ENCODE measurements around the gene CCDC74A.
"Not testable (repeated sequence)": the region's sequence is repeated elsewhere in the genome, so short reads cannot be mapped to it uniquely, and the experiment has no call there.

The CCDC74A gene

DNA sequence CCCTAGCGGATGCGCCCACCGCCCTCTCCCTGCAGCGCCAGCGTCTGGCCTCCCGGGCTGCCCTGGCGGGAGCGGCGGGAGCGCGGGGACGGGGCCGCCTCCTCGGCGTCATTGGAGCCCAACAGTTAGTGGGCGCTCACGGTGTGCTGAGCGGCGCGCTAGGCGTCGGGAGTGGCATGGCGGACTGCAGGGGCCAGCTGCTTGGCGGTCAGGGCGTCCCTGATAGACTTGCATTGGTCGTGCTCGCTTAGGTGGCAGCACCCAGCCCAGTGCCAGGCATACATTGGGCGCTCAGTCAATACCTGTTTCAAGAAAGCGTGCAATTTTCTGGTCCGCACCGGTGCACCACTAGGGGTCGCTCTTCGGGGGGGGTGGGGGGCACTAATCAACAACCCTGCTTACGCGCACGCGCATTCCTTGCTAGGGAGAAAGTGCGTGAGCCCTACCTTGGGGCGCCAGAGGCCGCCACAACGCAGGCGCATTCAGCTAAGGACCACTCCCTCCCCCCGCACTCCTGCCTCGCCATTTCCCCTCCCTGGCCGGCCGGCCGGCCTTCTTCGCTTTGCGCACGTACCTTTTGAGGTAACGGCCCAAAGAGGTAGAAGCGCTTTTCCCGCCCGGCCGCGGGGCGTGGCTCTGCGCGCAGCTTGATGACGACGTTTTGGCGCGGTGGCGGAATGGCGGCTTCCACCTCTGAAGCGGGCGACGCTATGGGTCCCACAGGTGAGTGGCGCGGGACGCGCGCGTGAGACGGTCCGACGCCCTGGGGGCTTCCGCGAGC, 35.1 kb upstream of the CCDC74A start:
- TF ChIP-seq POLR2A (IDR thresholded peaks at IDR 0.05; ENCODE audit: low read depth, low read length) (peak; percentile 57), TAF1 (IDR thresholded peaks at IDR 0.05; ENCODE audit: borderline replicate concordance, low read depth, low read length) (peak; percentile 70), POLR2AphosphoS5 (IDR thresholded peaks at IDR 0.05; ENCODE audit: low read depth, low read length) (no peak)
- peak; percentile 94 for DNase-seq (ENCODE audit: insufficient read length)
- peak; percentile 97 for FAIRE-seq

DNA sequence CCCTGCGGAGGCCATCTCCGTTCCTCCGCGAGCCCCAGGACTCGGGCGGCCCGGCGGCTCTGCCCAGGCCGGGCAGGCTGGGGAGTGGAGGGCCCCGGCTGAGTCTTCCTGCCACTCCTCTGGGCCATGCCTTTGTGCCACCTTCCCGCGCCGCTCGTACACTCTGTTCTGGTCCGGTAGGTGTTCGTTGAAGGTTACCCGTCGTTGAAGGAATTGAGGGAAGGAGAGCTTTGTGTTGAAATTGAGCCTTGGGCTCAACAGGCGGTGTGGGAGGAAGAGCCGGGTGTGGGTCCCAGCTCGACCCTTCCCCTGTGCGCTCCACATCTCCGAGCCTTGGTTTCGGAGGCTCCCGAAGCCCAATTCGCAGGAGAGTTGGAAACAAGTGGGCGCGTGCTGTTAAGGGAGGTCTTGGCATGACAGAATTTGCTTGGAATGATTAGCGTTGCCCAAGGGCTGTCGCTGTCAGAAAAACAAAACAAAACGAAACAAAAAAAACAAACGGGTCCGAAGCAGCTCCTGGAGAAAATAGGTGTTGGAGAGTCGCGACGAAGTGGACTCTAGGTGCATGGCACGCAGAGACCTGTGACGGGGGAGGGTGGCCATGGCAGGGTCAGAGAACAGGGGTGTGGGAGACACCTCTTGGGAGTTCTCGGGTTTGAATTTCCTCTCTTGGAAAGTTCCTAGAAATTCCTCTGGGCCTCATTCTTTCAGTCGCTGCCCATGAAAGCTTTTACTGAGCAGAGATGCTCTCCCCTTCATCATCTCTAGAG, 34.3 kb upstream of the CCDC74A start:
- FAIRE-seq: no peak
- TF ChIP-seq TAF1 (IDR thresholded peaks at IDR 0.05; ENCODE audit: borderline replicate concordance, low read depth, low read length) (no peak), POLR2A (IDR thresholded peaks at IDR 0.05; ENCODE audit: low read depth, low read length) (no peak), POLR2AphosphoS5 (IDR thresholded peaks at IDR 0.05; ENCODE audit: low read depth, low read length) (no peak)
- DNase-seq (ENCODE audit: insufficient read length): no peak

DNA sequence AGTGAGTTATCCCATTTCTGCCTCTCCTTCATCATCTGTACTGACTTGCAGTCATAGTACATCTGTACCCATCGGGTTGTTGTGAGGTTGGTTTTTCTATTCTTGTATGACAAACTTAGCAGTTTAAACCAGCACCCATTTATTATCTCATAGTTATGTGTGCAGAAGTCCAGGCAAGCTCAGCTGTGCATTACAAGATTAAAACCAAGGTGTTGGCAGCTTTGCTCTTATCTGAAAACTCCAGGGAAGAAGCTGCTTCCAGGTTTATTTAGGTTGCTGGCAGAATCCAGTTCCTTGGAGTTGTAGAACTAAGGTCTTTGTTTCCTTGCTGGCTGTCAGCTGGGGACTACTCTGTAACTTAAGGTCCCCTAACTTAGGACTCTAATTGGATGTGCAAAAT, 32.2 kb upstream of the CCDC74A start:
- not testable (repeated sequence) for DNase-seq (ENCODE audit: insufficient read length); FAIRE-seq

DNA sequence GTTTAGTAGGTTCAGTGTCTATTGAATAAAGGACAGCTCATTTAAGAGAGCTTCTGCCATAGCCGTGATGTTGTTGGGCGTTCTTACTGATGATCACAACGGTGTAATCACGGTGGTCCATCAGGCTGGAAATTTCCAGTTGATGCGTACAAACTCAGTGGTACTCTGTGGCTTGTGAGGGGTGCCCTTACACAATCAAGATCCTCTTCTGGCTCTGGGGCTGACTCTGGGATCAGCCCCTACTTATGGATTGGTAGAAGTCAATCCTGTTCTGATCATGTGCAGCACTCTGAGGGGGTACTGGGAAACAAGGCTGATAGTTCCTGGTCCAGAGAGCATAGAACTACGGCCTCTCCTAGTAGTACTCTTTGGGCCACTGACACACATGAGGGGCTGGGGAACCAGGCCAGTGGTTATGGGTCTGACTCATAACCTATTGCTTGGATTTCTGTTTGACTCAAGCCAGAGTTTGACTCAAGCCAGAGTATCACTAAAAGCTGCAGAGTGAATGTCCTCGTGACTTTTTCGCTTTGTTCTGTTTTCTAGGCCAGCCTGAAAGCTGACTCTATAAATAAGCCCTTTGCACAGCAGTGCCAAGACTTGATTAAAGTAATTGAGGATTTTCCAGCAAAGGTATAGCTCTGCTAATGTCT, 29.2 kb upstream of the CCDC74A start:
- peak; percentile 81 for FAIRE-seq
- DNase-seq (ENCODE audit: insufficient read length): not testable (repeated sequence)

DNA sequence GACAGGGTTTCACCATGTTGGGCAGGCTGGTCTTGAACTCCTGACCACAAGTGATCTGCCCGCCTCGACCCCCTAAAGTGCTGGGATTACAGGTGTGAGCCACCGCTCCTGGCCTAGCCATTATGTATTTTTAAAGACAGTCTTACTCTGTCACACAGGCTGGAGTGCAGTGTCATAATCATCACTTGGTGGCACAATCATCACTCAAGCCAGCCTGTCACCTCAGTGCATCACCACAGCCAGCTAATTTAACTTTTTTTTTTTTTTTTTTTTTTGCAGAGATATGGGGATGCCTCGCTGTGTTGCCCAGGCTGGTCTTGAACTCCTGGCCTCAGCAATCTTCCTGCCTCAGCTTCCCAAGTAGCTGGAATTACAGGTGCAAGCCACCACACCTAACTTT, 24.1 kb upstream of the CCDC74A start:
- DNase-seq (ENCODE audit: insufficient read length); FAIRE-seq: not testable (repeated sequence)

DNA sequence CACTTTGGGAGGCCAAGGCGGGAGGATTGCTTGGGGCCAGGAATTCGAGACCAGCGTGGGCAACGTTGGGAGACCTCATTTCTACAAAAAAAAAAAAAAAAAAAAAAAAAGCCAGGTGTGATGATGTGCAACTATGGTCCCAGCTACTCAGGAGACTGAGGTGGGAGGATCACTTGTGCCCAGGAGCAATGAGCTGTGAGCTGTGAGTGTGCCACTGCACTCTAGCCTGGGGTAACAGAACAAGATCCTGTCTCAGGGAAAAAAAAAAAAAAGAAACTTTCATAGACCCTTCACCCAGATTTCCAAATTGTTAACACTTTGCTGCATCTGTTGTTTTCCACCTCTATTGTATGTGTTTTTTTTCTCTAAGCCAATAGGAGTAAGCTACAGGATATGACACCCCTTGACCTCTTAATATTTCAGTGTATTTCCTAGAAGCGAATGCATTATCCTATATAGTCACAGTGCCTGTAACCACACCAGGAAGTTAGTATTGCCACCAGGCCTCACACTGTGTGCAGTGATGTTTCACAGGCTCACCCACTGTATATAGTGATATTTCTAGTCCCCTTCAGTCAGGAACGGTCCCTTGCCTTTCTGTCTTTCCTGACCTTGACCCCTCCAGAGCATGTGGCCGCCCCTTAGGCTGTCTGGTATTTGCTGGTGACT, 23.5 kb upstream of the CCDC74A start:
- DNase-seq (ENCODE audit: insufficient read length); FAIRE-seq: not testable (repeated sequence)

DNA sequence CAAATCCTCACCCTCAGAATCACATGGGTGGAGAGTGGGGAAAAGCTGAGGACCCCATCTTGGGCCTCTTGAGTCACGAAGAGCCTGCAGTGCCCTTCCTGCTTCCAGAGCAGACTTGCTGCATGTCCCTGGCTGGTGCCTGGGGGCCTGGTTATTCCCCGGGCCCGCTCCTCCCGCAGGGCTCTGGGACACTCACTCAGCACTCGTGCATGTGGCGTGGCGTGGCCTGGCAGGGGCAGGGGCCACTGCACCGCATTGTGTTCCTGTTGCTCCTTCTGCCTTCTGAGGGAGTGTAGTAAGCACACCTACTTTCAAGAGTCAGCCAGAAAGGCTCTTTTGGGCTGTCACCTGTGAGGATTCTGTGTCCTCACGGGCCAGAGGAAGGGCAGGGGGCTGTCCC, 18.1 kb upstream of the CCDC74A start:
- TF ChIP-seq POLR2A (IDR thresholded peaks at IDR 0.05; ENCODE audit: low read depth, low read length): no peak
- no peak for TF ChIP-seq TAF1 (IDR thresholded peaks at IDR 0.05; ENCODE audit: borderline replicate concordance, low read depth, low read length)
- no peak for TF ChIP-seq POLR2AphosphoS5 (IDR thresholded peaks at IDR 0.05; ENCODE audit: low read depth, low read length)
- no peak for FAIRE-seq

DNA sequence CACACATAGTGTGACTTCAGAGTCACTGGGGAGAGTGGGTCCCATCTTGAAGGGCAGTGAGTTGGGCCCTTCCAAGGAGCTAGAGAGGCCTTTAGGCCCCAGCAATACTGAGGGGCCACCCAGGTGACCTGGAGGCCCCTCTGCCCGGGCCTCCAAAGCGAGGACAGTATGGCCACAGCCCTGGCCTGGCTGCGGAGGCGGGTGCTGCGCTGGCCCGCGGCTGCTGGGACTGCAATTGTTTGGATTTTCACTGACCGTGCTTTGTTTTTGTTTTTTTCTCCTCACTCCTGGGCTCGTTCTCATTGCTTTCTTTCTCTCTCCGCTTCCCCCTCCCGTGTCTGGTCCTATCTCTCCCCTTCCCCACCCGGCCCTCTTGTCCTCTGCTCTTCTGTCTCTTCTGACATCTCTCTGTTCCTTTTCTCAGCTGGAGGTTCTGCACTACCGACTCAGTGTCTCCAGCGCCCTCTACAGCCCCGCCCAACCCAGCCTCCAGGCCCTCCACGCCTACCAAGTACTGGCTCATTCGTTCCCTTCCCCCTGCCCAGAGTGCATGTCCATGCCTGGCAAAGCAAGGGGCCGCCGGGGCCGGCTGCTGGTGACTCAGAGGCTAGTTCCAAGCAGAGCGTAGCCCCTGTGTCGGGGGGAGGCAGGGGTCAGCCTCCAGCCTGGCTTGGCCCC, 16.3 kb upstream of the CCDC74A start:
- DNase-seq (ENCODE audit: insufficient read length); FAIRE-seq: not testable (repeated sequence)

More for the DNA sequence above, 18.1 kb upstream of the CCDC74A start:
- DNase-seq (ENCODE audit: insufficient read length): no peak

DNA sequence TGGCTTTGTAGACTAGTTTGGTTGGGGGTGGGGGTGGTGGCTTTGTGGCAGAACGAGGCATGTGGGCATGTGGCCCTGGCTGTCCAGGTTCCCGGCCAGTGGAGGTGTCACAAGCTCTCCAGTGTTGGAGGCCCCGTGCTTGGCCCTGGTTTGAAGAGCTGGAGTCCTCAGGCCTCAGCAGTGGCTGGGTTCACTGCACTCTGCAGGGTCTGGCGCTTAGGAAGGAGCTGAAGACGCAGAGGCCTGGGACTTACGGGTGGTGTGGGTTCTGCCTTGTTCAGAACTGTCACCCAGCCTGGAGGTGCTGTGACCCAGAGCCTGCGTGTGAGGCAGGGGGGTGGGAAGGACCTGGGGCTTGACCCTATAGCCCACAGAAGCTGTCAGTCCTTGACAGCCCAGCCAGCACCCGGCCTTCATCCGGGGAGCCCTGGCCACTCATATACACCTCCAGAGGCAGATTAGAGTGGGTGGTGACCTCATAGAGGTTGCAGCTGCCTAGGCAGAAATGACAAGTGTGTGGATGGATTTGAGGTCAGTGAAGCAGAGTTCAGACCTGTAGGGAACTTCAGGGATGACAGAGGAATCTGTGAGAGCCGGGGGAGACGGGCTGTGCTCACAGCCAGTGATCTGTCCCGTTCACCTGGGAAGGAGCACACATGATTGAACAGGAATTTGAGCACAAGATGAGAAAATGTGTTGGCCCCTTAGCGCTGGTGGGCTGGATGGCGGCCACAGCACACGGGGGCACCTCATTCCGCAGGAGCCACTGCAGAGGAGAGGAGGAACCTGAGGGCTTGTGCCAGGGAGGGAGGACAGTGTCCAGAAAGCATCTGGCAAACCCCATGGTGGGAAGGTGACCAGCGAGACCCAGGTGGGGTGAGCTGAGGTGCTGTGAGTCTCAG, 15.5 kb upstream of the CCDC74A start:
- not testable (repeated sequence) for FAIRE-seq; DNase-seq (ENCODE audit: insufficient read length)

DNA sequence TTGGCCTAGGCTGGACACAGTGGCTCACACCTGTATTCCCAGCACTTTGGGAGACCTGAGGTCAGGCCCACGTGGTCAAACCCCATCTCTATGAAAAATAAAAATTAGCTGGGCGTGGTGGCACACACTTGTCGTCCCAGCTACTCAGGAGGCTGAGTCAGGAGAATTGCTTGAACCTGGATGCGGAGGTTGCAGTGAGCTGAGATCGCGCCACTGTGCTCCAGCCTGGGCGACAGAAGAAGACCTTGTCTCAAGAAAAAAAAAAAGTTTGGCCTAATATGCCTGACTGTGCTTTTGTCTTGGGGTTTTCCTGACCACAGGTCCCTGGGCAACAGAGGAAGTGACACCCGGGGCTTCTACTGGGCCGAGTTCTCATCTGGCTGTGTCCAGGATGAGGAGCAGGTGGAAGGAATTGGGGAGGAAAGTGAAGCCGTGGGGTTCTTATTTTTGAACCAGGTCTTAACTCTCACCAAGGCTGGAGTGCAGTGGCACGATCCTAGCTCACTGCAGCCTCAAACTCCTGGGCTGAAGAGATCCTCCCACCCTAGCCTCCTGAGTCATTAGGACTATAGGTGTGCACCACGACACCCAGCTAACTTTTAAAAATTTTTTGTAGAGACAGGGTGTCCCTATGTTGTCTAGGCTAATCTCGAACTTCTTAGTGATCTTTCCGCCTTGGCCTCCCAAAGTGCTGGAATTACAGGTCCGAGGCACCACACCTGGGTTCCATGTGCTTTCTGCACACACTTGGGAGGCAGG, 13.1 kb upstream of the CCDC74A start:
- DNase-seq (ENCODE audit: insufficient read length): not testable (repeated sequence)
- FAIRE-seq: peak; percentile 80

DNA sequence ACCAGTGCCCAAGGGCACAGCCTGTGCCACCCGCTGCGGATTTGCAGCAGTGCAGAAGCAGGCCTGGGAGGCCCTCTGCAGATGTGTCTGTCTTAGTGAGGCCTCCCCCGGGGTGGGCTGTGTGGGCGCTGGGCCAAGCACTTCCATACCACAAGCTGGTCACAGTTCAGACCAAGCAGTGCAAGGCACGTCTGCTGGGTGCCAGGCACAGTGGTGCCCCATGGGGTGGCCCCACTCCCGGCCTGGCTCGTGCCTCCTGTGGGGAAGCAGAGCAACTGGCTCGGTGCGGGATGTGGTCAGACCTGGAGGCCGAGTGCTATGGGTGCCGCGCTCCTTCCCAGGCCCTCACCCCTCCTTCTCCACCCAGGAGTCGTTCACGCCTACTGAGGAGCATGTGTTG, 12.5 kb upstream of the CCDC74A start:
- not testable (repeated sequence) for DNase-seq (ENCODE audit: insufficient read length)
- FAIRE-seq: peak; percentile 53

Measured in GM12892 (cell line).